ENCODE measurements around the gene DCAF6. TPM values are rescaled to one million over a fixed set of nuclear protein-coding genes. Genes with fewer than 3 reads are reported as not detected.

The DCAF6 gene
- total RNA-seq, 2 donors from 2014 or later, result 47.2 to 76.7 TPM

DNA sequence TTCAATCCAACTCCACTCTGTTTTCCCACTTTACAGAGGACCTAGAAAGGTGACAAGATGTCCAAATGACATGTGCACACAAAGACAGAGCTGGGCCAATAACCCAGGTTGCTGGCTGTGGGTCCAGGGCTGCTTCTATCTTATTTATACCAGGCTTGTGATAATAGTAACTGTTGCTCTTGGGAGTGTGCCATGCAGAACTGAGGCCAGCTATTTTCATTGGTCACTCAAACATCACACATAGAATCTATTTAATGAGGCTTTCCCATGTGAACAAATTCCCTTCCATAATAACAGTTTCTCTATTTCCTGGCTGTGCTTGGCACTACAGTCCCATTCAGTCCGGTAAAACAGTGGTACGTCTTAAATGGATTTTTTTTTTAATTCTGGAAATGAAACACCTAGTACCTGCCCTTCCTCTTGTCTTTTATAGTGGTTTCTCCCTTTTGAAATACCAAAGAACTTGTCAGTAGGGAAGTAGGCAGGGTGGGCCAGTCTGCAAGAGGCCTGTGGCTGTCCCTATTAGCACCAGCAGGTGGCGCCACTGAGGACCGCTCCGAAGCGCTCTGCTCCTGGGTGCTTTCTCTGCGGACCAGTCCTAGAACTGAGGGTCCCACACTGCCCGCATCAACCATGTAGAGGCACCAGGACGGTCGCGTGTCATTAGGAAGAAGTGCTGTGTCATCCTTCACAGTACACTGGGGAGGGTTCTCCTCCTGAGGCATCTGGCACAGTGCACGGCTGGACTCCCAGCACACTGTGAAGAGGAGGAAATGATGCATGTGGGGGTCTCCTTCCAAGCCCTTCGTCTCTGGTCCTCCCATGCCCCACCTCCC, 148.1 kb downstream of the DCAF6 start:
- Histone ChIP-seq H3K27ac (peak overlapping the region; percentile 77 to 78), H3K36me3 (peaks cover 2% of the 10 kb centered on the region), H3K4me3 (peak overlapping the region; percentile 65), H3K4me1 (ENCODE audit: control insufficient read depth in 1 of 2, low read depth in 2 of 2) (peaks cover 18 to 63% of the 10 kb centered on the region in 2 donors), H3K27me3 (replicated peaks; ENCODE audit: insufficient read depth) (no peaks in the 10 kb centered on the region), H3K9me3 (no peaks in the 10 kb centered on the region)
- DNase-seq (ENCODE audit: low spot score), result no peak
- TF ChIP-seq, protein P1, sequence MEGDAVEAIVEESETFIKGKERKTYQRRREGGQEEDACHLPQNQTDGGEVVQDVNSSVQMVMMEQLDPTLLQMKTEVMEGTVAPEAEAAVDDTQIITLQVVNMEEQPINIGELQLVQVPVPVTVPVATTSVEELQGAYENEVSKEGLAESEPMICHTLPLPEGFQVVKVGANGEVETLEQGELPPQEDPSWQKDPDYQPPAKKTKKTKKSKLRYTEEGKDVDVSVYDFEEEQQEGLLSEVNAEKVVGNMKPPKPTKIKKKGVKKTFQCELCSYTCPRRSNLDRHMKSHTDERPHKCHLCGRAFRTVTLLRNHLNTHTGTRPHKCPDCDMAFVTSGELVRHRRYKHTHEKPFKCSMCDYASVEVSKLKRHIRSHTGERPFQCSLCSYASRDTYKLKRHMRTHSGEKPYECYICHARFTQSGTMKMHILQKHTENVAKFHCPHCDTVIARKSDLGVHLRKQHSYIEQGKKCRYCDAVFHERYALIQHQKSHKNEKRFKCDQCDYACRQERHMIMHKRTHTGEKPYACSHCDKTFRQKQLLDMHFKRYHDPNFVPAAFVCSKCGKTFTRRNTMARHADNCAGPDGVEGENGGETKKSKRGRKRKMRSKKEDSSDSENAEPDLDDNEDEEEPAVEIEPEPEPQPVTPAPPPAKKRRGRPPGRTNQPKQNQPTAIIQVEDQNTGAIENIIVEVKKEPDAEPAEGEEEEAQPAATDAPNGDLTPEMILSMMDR (IDR thresholded peaks at IDR 0.05), result peak; percentile 84
- ATAC-seq (ENCODE audit: insufficient number of reproducible peaks, low FRiP score, low read depth), result peak; percentile 51

DNA sequence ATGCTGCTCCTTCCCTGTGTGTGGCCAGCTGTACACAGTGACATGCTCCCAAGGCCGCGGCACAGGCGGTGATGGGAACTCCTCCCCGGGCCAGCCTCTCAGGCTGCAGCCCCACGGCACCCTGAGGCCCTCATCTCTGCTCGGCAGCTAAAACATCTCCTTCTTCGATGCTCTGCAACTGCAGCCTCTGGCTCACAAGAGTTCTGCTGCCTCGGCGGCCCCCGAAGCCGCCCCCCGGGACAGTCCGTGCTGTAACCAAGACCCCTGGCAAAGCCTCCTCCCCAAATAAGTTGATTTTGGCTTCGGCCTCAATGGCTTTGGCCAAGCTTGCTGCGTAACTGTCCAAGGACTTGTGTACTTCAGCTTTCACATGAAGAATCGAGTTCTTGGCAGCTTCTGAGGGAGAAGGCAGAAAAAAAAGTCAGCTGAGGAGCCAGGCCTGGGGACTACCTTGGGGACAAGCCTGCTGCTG, 149.0 kb downstream of the DCAF6 start:
- Histone ChIP-seq H3K36me3 (peaks cover 5% of the 10 kb centered on the region), H3K27ac (peak overlapping the region; percentile 77 to 78), H3K9me3 (no peaks in the 10 kb centered on the region), H3K27me3 (replicated peaks; ENCODE audit: insufficient read depth) (no peaks in the 10 kb centered on the region), H3K4me1 (ENCODE audit: control insufficient read depth in 1 of 2, low read depth in 2 of 2) (peaks cover 16 to 54% of the 10 kb centered on the region in 2 donors), H3K4me3 (peak overlapping the region; percentile 65)
- TF ChIP-seq, protein P1 (IDR thresholded peaks at IDR 0.05), result no peak
- ATAC-seq (ENCODE audit: insufficient number of reproducible peaks, low FRiP score, low read depth) (no peak), DNase-seq (ENCODE audit: low spot score) (no peak)

DNA sequence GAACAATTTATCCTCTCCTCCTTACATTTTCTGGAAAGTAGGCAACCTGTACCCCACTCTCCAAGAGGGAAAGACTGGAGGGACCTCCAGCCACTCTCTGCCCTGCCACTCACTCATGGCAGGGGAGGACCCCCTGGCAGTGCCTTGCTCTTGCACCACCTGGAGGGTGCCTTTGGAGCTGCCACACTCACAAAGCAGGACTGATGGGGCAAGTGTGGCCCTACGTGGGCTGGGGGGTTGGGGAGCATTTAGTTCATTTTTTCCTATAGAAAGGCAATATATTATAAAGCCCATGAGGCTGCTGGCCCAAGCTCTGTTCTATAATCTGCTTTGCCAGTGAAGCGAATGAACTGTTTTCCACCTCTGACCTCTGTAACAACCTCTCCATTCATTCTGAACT, 150.0 kb downstream of the DCAF6 start:
- DNase-seq (ENCODE audit: low spot score), result no peak
- Histone ChIP-seq H3K27me3 (replicated peaks; ENCODE audit: insufficient read depth) (no peaks in the 10 kb centered on the region), H3K36me3 (peaks cover 5% of the 10 kb centered on the region), H3K4me1 (ENCODE audit: control insufficient read depth in 1 of 2, low read depth in 2 of 2) (peaks cover 16 to 55% of the 10 kb centered on the region in 2 donors), H3K9me3 (no peaks in the 10 kb centered on the region), H3K4me3 (no peak overlapping the region), H3K27ac (peak overlapping the region; percentile 77 to 78)
- TF ChIP-seq, protein P1 (IDR thresholded peaks at IDR 0.05), result no peak
- ATAC-seq (ENCODE audit: insufficient number of reproducible peaks, low FRiP score, low read depth), result no peak

DNA sequence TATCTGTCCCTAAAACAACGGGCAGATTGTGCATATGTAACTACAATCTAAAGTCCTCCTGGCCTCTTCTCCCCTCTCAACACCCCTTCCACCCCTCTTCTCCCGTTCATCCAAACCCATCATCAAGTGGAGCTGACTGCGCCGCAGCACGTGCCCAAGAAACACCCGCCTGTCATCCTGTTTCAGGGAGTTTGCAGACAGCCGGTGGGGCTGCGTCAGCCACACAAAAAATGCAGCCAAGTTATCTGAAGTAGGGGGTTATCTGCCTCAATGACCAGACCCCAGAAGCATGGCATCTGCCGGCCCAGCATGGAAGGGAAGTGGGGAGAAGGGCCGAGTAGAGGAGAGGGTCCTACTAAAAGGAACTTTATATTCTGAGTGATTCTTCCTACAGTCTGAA, 151.2 kb downstream of the DCAF6 start:
- ATAC-seq (ENCODE audit: insufficient number of reproducible peaks, low FRiP score, low read depth) (no peak), DNase-seq (ENCODE audit: low spot score) (no peak)
- Histone ChIP-seq H3K9me3 (no peaks in the 10 kb centered on the region), H3K27ac (no peak overlapping the region), H3K4me1 (ENCODE audit: control insufficient read depth in 1 of 2, low read depth in 2 of 2) (peaks cover 21 to 58% of the 10 kb centered on the region in 2 donors), H3K4me3 (no peak overlapping the region), H3K27me3 (replicated peaks; ENCODE audit: insufficient read depth) (no peaks in the 10 kb centered on the region), H3K36me3 (peaks cover 5% of the 10 kb centered on the region)
- TF ChIP-seq, protein P1 (IDR thresholded peaks at IDR 0.05), result no peak

- Histone ChIP-seq H3K9me3 (no peaks in the 10 kb centered on the region), H3K36me3 (peaks cover 5% of the 10 kb centered on the region), H3K4me1 (ENCODE audit: control insufficient read depth in 1 of 2, low read depth in 2 of 2) (peaks cover 24 to 60% of the 10 kb centered on the region in 2 donors), H3K27me3 (replicated peaks; ENCODE audit: insufficient read depth) (no peaks in the 10 kb centered on the region), H3K27ac (no peak overlapping the region), H3K4me3 (no peak overlapping the region)
- no peak for DNase-seq (ENCODE audit: low spot score)
- TF ChIP-seq, protein P1 (IDR thresholded peaks at IDR 0.05), result no peak
- ATAC-seq (ENCODE audit: insufficient number of reproducible peaks, low FRiP score, low read depth), result no peak
Measured at GRCh38 chr1:168088511-168089325, 152.2 kb downstream of the DCAF6 start.

Measured in thoracic aorta (tissue), 2 donors.